ENCODE data around the gene SOBP. TPM values are rescaled to one million over a fixed set of nuclear protein-coding genes. Genes with fewer than 3 reads are reported as not detected.

The SOBP gene
- total RNA-seq, 1 donor from 2014 or later: 13.3 TPM

DNA sequence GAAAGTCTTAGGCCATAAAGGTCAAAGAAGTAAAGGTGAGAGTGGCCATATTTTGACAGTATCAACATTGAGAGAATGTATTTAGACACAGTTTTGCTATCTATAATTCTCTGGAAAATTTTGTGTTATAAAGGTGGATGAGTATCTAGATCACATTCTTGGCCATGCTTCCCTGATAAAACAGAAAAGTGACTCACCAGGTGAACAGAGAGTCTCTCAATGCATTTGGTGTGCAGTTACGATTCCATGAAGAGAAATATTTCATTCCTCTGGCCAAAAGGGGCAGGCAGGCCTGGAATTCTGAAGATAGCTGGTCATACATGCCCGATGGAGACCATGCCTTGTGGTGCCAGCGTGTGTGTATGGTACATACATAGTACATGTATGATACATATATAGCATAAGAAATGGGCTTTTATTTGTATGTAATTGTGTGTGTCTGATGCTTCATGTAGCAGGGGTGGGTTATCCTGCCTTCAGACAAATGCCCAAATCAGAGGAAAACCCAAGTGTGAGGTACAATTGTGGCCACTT lies 164.0 kb downstream of the SOBP start:
- no peak for DNase-seq (ENCODE audit: extremely low spot score in 2 of 2)
- intact Hi-C loops (cut with DNase I): loop anchor here (10.0 kb wide), 1 partner anchor 1401 kb away; no protein-coding TSS in a partner anchor

GRCh38 chr6:107654764-107655163 lies 164.8 kb downstream of the SOBP start:
- peaks cover 15% of the 10 kb centered on the region for H3K4me1 ChIP-seq
- intact Hi-C loops (cut with DNase I): loop anchor here (10.0 kb wide), 1 partner anchor 1400 kb away; no protein-coding TSS in a partner anchor
- H3K9me3 ChIP-seq: no peaks in the 10 kb centered on the region
- no peak for TF ChIP-seq POLR2AphosphoS5 (IDR thresholded peaks at IDR 0.05; ENCODE audit: insufficient read depth in 1 of 2, low read depth in 1 of 2)
- TF ChIP-seq POLR2A (IDR thresholded peaks at IDR 0.05): no peak
- TF ChIP-seq, protein P1, sequence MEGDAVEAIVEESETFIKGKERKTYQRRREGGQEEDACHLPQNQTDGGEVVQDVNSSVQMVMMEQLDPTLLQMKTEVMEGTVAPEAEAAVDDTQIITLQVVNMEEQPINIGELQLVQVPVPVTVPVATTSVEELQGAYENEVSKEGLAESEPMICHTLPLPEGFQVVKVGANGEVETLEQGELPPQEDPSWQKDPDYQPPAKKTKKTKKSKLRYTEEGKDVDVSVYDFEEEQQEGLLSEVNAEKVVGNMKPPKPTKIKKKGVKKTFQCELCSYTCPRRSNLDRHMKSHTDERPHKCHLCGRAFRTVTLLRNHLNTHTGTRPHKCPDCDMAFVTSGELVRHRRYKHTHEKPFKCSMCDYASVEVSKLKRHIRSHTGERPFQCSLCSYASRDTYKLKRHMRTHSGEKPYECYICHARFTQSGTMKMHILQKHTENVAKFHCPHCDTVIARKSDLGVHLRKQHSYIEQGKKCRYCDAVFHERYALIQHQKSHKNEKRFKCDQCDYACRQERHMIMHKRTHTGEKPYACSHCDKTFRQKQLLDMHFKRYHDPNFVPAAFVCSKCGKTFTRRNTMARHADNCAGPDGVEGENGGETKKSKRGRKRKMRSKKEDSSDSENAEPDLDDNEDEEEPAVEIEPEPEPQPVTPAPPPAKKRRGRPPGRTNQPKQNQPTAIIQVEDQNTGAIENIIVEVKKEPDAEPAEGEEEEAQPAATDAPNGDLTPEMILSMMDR (IDR thresholded peaks at IDR 0.05): no peak
- no peak overlapping the region for H3K4me3 ChIP-seq
- H3K27ac ChIP-seq: no peak overlapping the region
- H3K27me3 ChIP-seq: no peaks in the 10 kb centered on the region
- H3K36me3 ChIP-seq: no peaks in the 10 kb centered on the region
- peak in 1 of 2 donors; percentile 56 for DNase-seq (ENCODE audit: extremely low spot score in 2 of 2)

More for the DNA sequence above, 164.0 kb downstream of the SOBP start:
- Histone ChIP-seq H3K36me3 (no peaks in the 10 kb centered on the region), H3K9me3 (no peaks in the 10 kb centered on the region), H3K27ac (no peak overlapping the region), H3K4me1 (peaks cover 15% of the 10 kb centered on the region), H3K4me3 (no peak overlapping the region), H3K27me3 (no peaks in the 10 kb centered on the region)
- TF ChIP-seq POLR2AphosphoS5 (IDR thresholded peaks at IDR 0.05; ENCODE audit: insufficient read depth in 1 of 2, low read depth in 1 of 2): no peak
- TF ChIP-seq POLR2A (IDR thresholded peaks at IDR 0.05): no peak
- TF ChIP-seq, protein P1 (IDR thresholded peaks at IDR 0.05): no peak

DNA sequence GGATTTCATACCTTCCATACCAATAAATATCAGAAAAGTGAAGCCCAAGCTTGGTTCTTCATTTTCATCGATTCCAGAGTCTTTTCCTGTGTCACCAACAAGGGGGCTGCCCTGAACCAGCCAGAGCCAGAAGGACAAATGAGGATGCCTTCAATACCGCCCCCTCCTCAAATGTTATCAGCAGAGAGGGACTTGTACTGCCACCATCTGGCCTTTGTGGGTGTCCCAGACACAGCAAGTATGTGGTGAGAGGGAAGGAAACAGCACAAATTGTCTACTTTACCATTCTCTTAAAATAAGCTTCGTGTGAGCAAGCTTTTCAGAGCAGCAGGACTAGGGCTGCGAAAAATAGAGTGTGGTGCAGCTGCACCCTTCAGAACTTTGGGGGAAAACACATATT lies 165.3 kb downstream of the SOBP start:
- Histone ChIP-seq H3K4me3 (no peak overlapping the region), H3K27ac (no peak overlapping the region), H3K9me3 (no peaks in the 10 kb centered on the region), H3K4me1 (peaks cover 15% of the 10 kb centered on the region), H3K27me3 (no peaks in the 10 kb centered on the region), H3K36me3 (no peaks in the 10 kb centered on the region)
- DNase-seq (ENCODE audit: extremely low spot score in 2 of 2): no peak
- intact Hi-C loops (cut with DNase I): loop anchor here (10.0 kb wide), 1 partner anchor 1400 kb away; no protein-coding TSS in a partner anchor
- TF ChIP-seq POLR2A (IDR thresholded peaks at IDR 0.05) (no peak), POLR2AphosphoS5 (IDR thresholded peaks at IDR 0.05; ENCODE audit: insufficient read depth in 1 of 2, low read depth in 1 of 2) (no peak)
- TF ChIP-seq, protein P1 (IDR thresholded peaks at IDR 0.05): no peak

DNA sequence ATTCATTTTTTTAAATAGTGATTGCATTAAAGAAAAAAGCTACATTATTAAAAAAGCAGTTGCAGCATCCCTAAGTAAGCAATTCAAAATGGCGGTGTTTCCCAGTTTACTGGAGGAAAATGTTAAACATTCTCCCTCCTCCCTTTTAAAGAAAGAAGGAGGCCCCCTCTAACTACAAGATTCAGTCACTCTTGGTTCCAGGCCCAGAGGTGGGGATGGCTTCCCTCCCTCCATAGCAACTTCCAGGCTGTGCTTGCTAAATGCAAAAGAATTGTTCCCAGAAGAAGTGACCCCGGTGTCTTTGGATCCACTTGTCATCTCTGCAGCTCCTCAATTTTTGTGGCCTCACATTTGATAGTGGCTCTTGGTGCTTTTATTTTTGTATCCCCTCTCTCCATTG lies 165.9 kb downstream of the SOBP start:
- no peaks in the 10 kb centered on the region for H3K27me3 ChIP-seq
- DNase-seq (ENCODE audit: extremely low spot score in 2 of 2): peak in 1 of 2 donors; percentile 34
- peaks cover 15% of the 10 kb centered on the region for H3K4me1 ChIP-seq
- no peak overlapping the region for H3K4me3 ChIP-seq
- intact Hi-C loops (cut with DNase I): loop anchor here (10.0 kb wide), 1 partner anchor 1399 kb away; no protein-coding TSS in a partner anchor
- H3K9me3 ChIP-seq: no peaks in the 10 kb centered on the region
- no peak overlapping the region for H3K27ac ChIP-seq
- no peaks in the 10 kb centered on the region for H3K36me3 ChIP-seq
- TF ChIP-seq POLR2A (IDR thresholded peaks at IDR 0.05) (no peak), POLR2AphosphoS5 (IDR thresholded peaks at IDR 0.05; ENCODE audit: insufficient read depth in 1 of 2, low read depth in 1 of 2) (no peak)
- TF ChIP-seq, protein P1 (IDR thresholded peaks at IDR 0.05): no peak

DNA sequence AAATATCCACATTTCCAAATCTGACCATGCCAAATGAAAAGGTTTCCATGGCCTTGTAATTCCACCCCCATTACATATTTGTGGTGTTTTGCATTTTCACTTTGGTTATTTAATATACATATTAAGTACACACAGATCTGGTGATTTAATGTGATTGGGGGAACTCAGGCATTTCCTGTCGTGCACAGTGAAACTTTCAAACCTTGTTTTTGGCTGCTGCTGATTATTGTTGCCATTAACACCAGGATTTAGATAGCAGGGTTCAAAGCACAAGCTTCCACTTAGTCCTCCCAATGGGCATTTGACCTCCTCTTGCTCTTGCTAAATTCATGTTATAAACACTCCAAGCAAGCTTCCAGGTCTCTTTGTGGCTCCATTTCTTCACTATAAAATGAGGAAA lies 166.5 kb downstream of the SOBP start:
- no peak for DNase-seq (ENCODE audit: extremely low spot score in 2 of 2)
- no peaks in the 10 kb centered on the region for H3K36me3 ChIP-seq
- H3K27me3 ChIP-seq: no peaks in the 10 kb centered on the region
- TF ChIP-seq POLR2AphosphoS5 (IDR thresholded peaks at IDR 0.05; ENCODE audit: insufficient read depth in 1 of 2, low read depth in 1 of 2) (no peak), POLR2A (IDR thresholded peaks at IDR 0.05) (no peak)
- TF ChIP-seq, protein P1 (IDR thresholded peaks at IDR 0.05): no peak
- intact Hi-C loops (cut with DNase I): loop anchor here (10.0 kb wide), 1 partner anchor 1398 kb away; no protein-coding TSS in a partner anchor
- no peak overlapping the region for H3K27ac ChIP-seq
- no peak overlapping the region for H3K4me3 ChIP-seq
- no peaks in the 10 kb centered on the region for H3K9me3 ChIP-seq
- peaks cover 15% of the 10 kb centered on the region for H3K4me1 ChIP-seq

Data from vagina (tissue), 2 donors.